Activated naive CD4-positive, alpha-beta T cell treated with anti-CD3 and anti-CD28 coated beads, Interleukin-2, amount 50 U/mL, for 24 hours (primary cell): ENCODE data around the gene KSR1.

Experiments used
- H3K27ac Mint-ChIP-seq: one replicate; pipeline ENCODE4 v1.8.0; 2021; ENCODE audit warnings: mild to moderate bottlenecking, mixed read lengths
- H3K27me3 Mint-ChIP-seq: one replicate; pipeline ENCODE4 v1.8.0; 2021; ENCODE audit warnings: mixed read lengths
- H3K36me3 Mint-ChIP-seq: one replicate; pipeline ENCODE4 v1.8.0; 2021; ENCODE audit warnings: mixed read lengths
- H3K4me1 Mint-ChIP-seq: one replicate; pipeline ENCODE4 v1.8.0; 2021; ENCODE audit warnings: mixed read lengths
- H3K4me3 Mint-ChIP-seq: one replicate; pipeline ENCODE4 v1.8.0; 2021; ENCODE audit warnings: mild to moderate bottlenecking, mixed read lengths
- H3K9me3 Mint-ChIP-seq: one replicate; pipeline ENCODE4 v1.8.0; 2021; ENCODE audit warnings: mixed read lengths

Gene KSR1

DNA sequence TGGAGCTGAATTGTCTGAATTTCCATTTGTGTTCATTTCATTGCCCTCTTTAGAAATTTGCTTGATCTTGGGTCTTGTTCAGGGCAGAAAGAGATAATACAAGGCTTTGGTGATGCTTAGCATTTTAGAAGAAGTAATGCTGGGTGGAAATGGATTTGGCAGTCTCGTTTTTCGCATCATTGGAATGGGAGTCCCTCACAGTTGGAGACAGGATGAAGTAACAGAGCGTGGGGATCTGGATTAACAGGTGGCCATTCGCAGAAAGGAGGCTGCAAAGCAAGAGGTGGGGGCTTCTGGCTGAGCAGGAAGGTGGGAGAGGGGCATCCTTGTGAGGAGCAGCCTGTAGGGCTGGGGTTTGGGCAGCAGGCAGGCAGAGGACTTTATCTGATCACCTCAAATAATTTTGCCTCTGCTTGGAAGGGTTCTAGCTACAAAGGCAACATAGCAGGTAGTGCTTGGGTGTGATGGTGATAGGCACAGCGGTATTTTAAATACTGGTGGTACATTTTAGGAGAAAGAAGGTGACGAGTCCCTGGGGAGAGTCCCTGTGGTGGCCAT is 17.0 kb downstream of the KSR1 start:
- Mint-ChIP-seq H3K27me3 (no peaks in the 10 kb centered on the region), H3K4me3 (peak overlapping the region; percentile 80), H3K9me3 (no peaks in the 10 kb centered on the region), H3K27ac (peak overlapping the region; percentile 100), H3K4me1 (peaks cover 82% of the 10 kb centered on the region), H3K36me3 (peaks cover 2% of the 10 kb centered on the region)

- Mint-ChIP-seq H3K27me3 (no peaks in the 10 kb centered on the region), H3K4me3 (peak overlapping the region; percentile 80), H3K27ac (peak overlapping the region; percentile 100), H3K36me3 (peaks cover 2% of the 10 kb centered on the region), H3K4me1 (peaks cover 81% of the 10 kb centered on the region), H3K9me3 (no peaks in the 10 kb centered on the region)
These were observed 17.7 kb downstream of the KSR1 start for GRCh38 chr17:27473748-27474609.

GRCh38 chr17:27475070-27475673 is 18.9 kb downstream of the KSR1 start:
- Mint-ChIP-seq H3K27ac (peak overlapping the region; percentile 88), H3K4me1 (peaks cover 83% of the 10 kb centered on the region), H3K4me3 (peak overlapping the region; percentile 23), H3K27me3 (no peaks in the 10 kb centered on the region), H3K9me3 (no peaks in the 10 kb centered on the region), H3K36me3 (no peaks in the 10 kb centered on the region)

DNA sequence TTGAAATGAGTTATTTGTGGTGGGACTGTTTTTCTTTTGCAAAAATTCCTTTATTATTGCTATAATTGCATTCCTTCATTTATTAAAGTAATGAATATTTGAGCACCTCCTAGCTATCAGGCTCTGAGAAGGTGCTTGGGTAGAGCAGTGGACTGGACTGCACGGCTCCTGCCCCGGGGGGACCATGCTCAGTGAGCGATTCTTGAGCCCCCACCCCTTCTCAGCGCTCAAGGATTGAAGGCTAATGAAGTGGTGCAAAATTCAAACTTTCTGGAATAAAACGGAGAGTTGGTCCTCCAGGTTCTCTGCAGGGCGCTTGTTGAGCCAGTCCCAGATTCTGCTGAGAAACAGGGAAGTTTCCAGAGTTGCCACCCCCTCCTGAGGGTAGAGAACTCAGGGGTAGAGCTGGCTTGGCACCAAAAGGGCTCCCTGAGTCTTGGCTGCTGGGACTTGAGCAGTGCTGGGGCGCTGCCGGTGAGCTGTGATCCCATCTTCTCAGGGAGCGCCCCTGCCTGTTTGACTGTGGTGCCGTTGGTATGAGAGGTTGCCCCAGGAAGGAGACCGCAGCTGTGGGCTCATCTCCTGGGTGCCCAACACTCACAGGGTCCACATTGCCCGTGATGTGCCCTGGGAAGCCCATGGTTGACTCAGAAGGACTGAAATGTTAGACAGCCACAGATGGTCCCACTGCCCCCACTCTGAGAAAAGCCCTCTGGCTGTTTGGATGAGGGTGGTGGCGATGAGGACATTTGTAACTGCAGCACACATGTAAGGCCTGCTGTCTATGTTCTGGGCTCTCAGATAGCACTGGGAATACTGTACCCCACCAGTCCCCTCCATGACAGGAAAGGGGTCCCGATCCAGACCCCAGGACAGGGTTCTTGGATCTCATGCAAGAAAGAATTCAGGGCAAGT is 20.0 kb downstream of the KSR1 start:
- peak overlapping the region; percentile 88 for H3K27ac Mint-ChIP-seq

GRCh38 chr17:27477050-27477888 is 21.0 kb downstream of the KSR1 start:
- H3K36me3 Mint-ChIP-seq: no peaks in the 10 kb centered on the region
- H3K9me3 Mint-ChIP-seq: no peaks in the 10 kb centered on the region
- no peak overlapping the region for H3K4me3 Mint-ChIP-seq
- peaks cover 85% of the 10 kb centered on the region for H3K4me1 Mint-ChIP-seq
- H3K27me3 Mint-ChIP-seq: no peaks in the 10 kb centered on the region
- no peak overlapping the region for H3K27ac Mint-ChIP-seq

More for the DNA sequence above, 20.0 kb downstream of the KSR1 start:
- peaks cover 85% of the 10 kb centered on the region for H3K4me1 Mint-ChIP-seq
- H3K4me3 Mint-ChIP-seq: no peak overlapping the region
- no peaks in the 10 kb centered on the region for H3K36me3 Mint-ChIP-seq
- no peaks in the 10 kb centered on the region for H3K9me3 Mint-ChIP-seq
- H3K27me3 Mint-ChIP-seq: no peaks in the 10 kb centered on the region

GRCh38 chr17:27477971-27478684 is 21.9 kb downstream of the KSR1 start:
- Mint-ChIP-seq H3K4me1 (peaks cover 83% of the 10 kb centered on the region), H3K27ac (no peak overlapping the region), H3K9me3 (no peaks in the 10 kb centered on the region), H3K4me3 (no peak overlapping the region), H3K27me3 (no peaks in the 10 kb centered on the region), H3K36me3 (no peaks in the 10 kb centered on the region)

GRCh38 chr17:27478901-27479538 is 22.8 kb downstream of the KSR1 start:
- Mint-ChIP-seq H3K27ac (no peak overlapping the region), H3K4me3 (no peak overlapping the region), H3K4me1 (peaks cover 78% of the 10 kb centered on the region), H3K27me3 (no peaks in the 10 kb centered on the region), H3K36me3 (no peaks in the 10 kb centered on the region), H3K9me3 (no peaks in the 10 kb centered on the region)

- H3K36me3 Mint-ChIP-seq: no peaks in the 10 kb centered on the region
- peak overlapping the region; percentile 75 for H3K27ac Mint-ChIP-seq
- peaks cover 70% of the 10 kb centered on the region for H3K4me1 Mint-ChIP-seq
- H3K27me3 Mint-ChIP-seq: no peaks in the 10 kb centered on the region
- H3K4me3 Mint-ChIP-seq: no peak overlapping the region
- H3K9me3 Mint-ChIP-seq: no peaks in the 10 kb centered on the region
These were observed 23.6 kb downstream of the KSR1 start for GRCh38 chr17:27479838-27480237.

- Mint-ChIP-seq H3K36me3 (peaks cover under 1% of the 10 kb centered on the region), H3K4me1 (peaks cover 61% of the 10 kb centered on the region), H3K4me3 (no peak overlapping the region), H3K27me3 (no peaks in the 10 kb centered on the region), H3K27ac (no peak overlapping the region), H3K9me3 (no peaks in the 10 kb centered on the region)
These were observed 24.5 kb downstream of the KSR1 start for GRCh38 chr17:27480699-27481098.

DNA sequence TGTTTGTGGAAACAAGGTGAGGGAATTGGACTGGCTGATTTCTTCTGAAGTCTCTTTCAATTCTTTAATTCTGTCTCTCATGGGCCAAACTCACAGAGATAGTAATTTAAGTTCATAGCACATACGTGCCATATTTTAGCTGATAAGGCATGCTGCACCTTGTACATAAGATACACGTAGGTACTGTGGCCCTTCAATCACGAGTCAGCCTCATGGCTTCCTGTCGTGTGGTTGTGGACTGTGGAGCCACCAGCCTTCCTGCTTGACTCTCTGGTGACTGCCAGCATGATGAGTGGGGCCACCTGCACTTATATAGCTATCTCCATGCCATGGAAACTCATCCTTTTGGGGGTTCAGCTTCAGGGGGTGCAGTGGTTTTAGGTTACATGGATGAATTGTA is 25.1 kb downstream of the KSR1 start:
- Mint-ChIP-seq H3K4me1 (peaks cover 59% of the 10 kb centered on the region), H3K27ac (no peak overlapping the region), H3K27me3 (no peaks in the 10 kb centered on the region), H3K4me3 (peak overlapping the region; percentile 39), H3K36me3 (peaks cover 2% of the 10 kb centered on the region), H3K9me3 (no peaks in the 10 kb centered on the region)

GRCh38 chr17:27485125-27485524 is 28.9 kb downstream of the KSR1 start:
- Mint-ChIP-seq H3K4me3 (no peak overlapping the region), H3K9me3 (no peaks in the 10 kb centered on the region), H3K36me3 (peaks cover 4% of the 10 kb centered on the region), H3K27me3 (no peaks in the 10 kb centered on the region), H3K4me1 (peaks cover 37% of the 10 kb centered on the region), H3K27ac (no peak overlapping the region)

- Mint-ChIP-seq H3K36me3 (peaks cover 4% of the 10 kb centered on the region), H3K27ac (no peak overlapping the region), H3K4me1 (peaks cover 29% of the 10 kb centered on the region), H3K4me3 (no peak overlapping the region), H3K27me3 (no peaks in the 10 kb centered on the region), H3K9me3 (no peaks in the 10 kb centered on the region)
These were observed 29.7 kb downstream of the KSR1 start for GRCh38 chr17:27485716-27486495.

- H3K27me3 Mint-ChIP-seq: no peaks in the 10 kb centered on the region
- H3K4me1 Mint-ChIP-seq: peaks cover 20% of the 10 kb centered on the region
- no peak overlapping the region for H3K4me3 Mint-ChIP-seq
- H3K27ac Mint-ChIP-seq: no peak overlapping the region
- H3K9me3 Mint-ChIP-seq: no peaks in the 10 kb centered on the region
- H3K36me3 Mint-ChIP-seq: peaks cover 4% of the 10 kb centered on the region
These were observed 30.5 kb downstream of the KSR1 start for GRCh38 chr17:27486741-27487140.
